Naive B cell (primary cell): Measurements from ENCODE around the gene SLC4A8. TPM values are rescaled to one million over a fixed set of nuclear protein-coding genes. Genes with fewer than 3 reads are reported as not detected.

Experiments used
- ATAC-seq, 2 donors: fragments of 150-1000 bp; cut with Tn5 transposase; 2 replicates each; pipeline ENCODE4 v1.10.0; 2021; ENCODE audit warnings: low read depth in 2 of 2, mild to moderate bottlenecking in 2 of 2, moderate library complexity in 2 of 2
- DNase-seq: peaks from one replicate; pipeline ENCODE4 v3.0.0; 2022
- H3K27ac Mint-ChIP-seq, 6 donors: one replicate each; pipeline ENCODE4 v1.8.0; 2020 to 2022; ENCODE audit warnings: mild to moderate bottlenecking in 6 of 6, mixed read lengths in 6 of 6, moderate library complexity in 5 of 6, inconsistent platforms in 2 of 6
- H3K27me3 Mint-ChIP-seq, 3 donors: one replicate each; pipeline ENCODE4 v1.8.0; 2021 to 2022; ENCODE audit warnings: mixed read lengths in 3 of 3, mild to moderate bottlenecking in 1 of 3
- H3K36me3 Mint-ChIP-seq, 2 donors: one replicate each; pipeline ENCODE4 v1.8.0; 2020 to 2022; ENCODE audit warnings: mixed read lengths in 2 of 2, inconsistent platforms in 1 of 2, mild to moderate bottlenecking in 1 of 2
- H3K4me1 Mint-ChIP-seq, 3 donors: one replicate each; pipeline ENCODE4 v1.8.0; 2020 to 2022; ENCODE audit warnings: mixed read lengths in 3 of 3, inconsistent platforms in 1 of 3, mild to moderate bottlenecking in 1 of 3, moderate library complexity in 1 of 3
- H3K4me3 Mint-ChIP-seq, 8 donors: one replicate each; pipeline ENCODE4 v1.8.0; 2020 to 2022; ENCODE audit warnings: mild to moderate bottlenecking in 8 of 8, mixed read lengths in 8 of 8, moderate library complexity in 8 of 8, inconsistent platforms in 2 of 8
- H3K9me3 Mint-ChIP-seq, 7 donors: one replicate each; pipeline ENCODE4 v1.8.0; 2020 to 2022; ENCODE audit warnings: mixed read lengths in 7 of 7, mild to moderate bottlenecking in 5 of 7, inconsistent platforms in 2 of 7, moderate library complexity in 1 of 7
- polyA plus RNA-seq, 6 donors: library from polyadenylated mRNA; unstranded; fragments of 300-500 nt; fragmentation: Illumina TruSeq; gene quantifications; one replicate each; pipeline ENCODE4 v1.2.3, GENCODE V29; 2021; ENCODE audit warnings: low read depth in 6 of 6

SLC4A8 gene
- polyA plus RNA-seq, 6 donors from 2014 or later: 0.34 to 6.2 (median 1.6) TPM

DNA sequence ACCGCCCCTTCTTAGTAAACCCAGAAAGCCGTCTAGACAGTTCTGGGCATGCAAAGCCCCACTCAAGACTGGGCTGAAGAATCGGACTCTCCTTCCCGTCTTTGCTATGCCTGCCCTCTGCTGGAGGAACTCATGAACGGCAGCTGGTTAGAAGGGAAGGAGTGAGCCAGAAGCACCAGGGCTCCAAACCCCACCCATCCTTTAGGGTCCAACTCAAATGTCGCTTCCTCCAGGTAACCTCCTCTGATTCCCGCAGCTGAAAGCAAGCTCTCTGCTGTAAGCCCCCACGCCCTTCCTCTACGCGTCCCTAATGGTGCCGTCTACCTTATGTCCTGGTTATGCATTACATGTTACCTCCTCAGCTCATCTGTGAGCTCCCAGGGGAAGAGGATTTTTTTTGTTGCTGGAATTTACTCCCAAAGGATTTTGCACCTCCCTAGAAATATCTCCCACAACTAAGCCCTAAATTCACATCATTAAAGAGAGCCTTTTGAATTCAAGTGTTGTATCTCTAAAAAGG is 107.4 kb downstream of the SLC4A8 start:
- H3K36me3 Mint-ChIP-seq: no peaks in the 10 kb centered on the region
- DNase-seq: peak; percentile 71
- peak; percentile 90 to 95 for ATAC-seq
- peaks cover 27 to 56% (median 30%) of the 10 kb centered on the region in 3 donors for H3K27me3 Mint-ChIP-seq
- no peaks in the 10 kb centered on the region for H3K9me3 Mint-ChIP-seq
- H3K27ac Mint-ChIP-seq: peak overlapping the region in 4 of 6 donors; percentile 19 to 65 (median 53)
- H3K4me3 Mint-ChIP-seq: peak overlapping the region in 2 of 8 donors; percentile 54 to 57
- peaks cover 7 to 10% (median 9%) of the 10 kb centered on the region in 3 donors for H3K4me1 Mint-ChIP-seq

DNA sequence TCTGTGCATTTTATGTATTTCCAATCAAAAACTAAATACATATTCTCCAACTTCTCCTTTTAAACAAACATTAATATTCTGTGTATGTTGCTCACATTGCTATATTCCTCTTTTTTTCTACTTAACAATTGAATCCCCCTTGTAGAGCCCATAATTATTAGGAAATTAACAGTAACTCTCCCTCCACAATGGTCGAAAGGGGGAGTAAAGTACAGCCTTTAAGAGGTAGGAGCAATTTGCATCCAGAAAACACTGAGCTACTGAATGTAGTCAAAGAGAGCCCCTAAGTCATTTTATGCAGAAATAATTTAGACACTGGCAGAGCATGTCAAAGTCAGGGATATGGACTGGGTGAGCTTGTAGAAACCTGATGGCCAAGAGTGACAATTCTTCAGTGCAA is 109.2 kb downstream of the SLC4A8 start:
- H3K4me1 Mint-ChIP-seq: peaks cover 7 to 10% (median 9%) of the 10 kb centered on the region in 3 donors
- H3K27me3 Mint-ChIP-seq: peaks cover 31 to 55% (median 37%) of the 10 kb centered on the region in 3 donors
- ATAC-seq: no peak
- H3K27ac Mint-ChIP-seq: no peak overlapping the region
- no peaks in the 10 kb centered on the region for H3K9me3 Mint-ChIP-seq
- H3K4me3 Mint-ChIP-seq: no peak overlapping the region
- no peak for DNase-seq
- H3K36me3 Mint-ChIP-seq: no peaks in the 10 kb centered on the region

DNA sequence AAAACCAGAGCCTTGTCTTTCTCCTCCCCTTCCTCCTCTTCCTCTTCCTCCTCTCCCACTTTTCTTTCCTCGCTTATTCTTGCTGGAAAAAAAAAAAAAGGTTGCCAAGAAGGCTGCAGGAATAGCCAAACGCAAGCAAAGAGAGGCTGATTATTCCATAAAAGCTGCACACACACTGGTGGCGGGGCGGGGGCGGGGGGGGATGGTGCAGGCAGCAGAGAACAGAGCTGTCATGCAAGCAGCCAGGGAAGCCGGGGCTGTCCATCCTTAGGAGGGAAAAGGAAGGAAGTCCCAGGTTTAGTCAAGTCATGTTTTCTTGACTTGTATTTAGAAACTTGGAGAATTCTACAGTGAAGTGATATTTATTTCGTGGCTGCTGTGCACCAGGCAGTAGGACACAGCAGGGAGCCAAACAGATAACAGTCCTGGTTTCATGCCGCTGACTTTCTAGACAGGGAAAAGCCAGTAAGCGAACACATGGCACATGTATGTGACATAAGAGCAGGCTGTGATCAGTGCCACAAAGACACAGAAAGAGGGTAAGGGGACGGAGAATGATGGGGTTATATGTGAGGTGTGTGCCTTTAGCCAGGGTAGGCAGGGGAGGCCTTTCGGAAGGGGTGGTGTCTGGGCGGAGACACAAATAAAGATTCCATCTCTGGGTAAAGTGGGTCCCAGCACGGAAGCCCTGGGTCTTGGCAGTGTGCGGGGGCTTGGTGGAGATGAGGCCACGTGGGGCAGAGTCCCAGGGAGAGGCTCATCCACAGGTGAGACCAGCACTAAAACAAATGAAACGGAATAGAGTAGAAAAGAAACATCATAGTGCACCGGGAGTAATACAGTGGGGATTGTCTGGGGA is 109.8 kb downstream of the SLC4A8 start:
- Mint-ChIP-seq H3K4me3 (no peak overlapping the region), H3K9me3 (no peaks in the 10 kb centered on the region), H3K4me1 (peaks cover 7 to 10% (median 9%) of the 10 kb centered on the region in 3 donors), H3K27me3 (peaks cover 26 to 58% (median 37%) of the 10 kb centered on the region in 3 donors), H3K36me3 (no peaks in the 10 kb centered on the region), H3K27ac (peak overlapping the region in 1 of 6 donors; percentile 27)
- DNase-seq (no peak), ATAC-seq (no peak)

DNA sequence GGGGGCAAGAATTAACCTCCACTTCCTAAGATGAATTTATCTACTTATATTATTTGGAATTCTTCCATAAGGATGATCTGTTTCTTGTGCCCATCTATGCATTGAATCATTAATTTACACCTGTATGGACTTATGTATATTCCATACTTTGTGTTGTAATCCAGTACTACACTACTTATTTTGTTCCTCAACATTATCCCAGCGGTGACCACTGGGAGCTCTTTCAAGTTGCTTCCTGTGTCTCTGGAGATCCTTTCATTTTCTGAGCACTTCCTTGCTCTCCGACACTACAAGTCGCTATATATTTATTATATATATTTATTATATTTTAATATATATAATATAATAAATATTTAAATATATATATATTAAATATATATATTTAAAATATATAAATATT is 111.5 kb downstream of the SLC4A8 start:
- DNase-seq (no peak), ATAC-seq (no peak)
- Mint-ChIP-seq H3K27me3 (peaks cover 26 to 53% (median 27%) of the 10 kb centered on the region in 3 donors), H3K4me1 (peaks cover 7 to 10% (median 9%) of the 10 kb centered on the region in 3 donors), H3K9me3 (no peaks in the 10 kb centered on the region), H3K4me3 (no peak overlapping the region), H3K27ac (no peak overlapping the region), H3K36me3 (no peaks in the 10 kb centered on the region)

DNA sequence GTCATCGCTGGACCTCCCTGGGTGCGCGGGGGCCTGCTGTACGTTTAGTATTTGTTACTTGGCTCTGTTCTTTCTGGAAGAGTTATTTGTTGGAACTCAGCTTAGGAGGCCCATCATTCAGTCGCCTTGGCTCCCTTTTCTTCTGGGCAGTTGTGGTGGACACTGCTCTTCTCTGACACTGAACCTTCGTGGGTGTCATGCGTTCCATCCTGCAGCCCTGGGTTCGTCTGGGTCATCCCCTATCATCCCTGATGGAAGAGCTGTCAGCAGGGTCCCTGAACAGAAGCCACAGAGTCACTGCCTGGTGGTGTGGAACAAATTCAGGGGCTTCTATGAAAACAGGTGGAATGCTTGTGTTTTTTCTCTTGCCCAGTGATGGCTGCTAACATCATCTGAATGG is 113.5 kb downstream of the SLC4A8 start:
- peaks cover 0 to 1% (median 0%) of the 10 kb centered on the region in 7 donors for H3K9me3 Mint-ChIP-seq
- no peak overlapping the region for H3K27ac Mint-ChIP-seq
- no peak for ATAC-seq

DNA sequence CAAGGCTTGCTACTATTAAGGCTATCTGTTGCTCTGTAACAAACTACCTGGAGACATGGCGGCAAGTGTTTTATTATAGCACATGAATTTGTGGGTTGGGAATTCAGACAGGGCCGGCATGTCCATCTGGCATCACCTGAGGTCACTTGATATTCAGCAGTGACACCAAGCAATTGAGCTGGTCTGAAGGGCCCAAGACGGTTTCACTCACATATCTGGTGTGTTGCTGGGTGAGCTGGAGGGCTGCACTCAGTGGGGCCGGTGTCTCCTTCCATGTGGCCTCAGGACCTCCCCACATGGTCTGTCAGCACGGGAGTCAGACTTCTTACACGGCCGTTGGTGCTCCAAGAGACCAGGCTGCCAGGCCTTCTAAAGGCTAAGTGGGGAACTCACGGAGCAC is 114.0 kb downstream of the SLC4A8 start:
- Mint-ChIP-seq H3K4me1 (no peaks in the 10 kb centered on the region), H3K27ac (no peak overlapping the region), H3K9me3 (peaks cover 0 to 1% (median 0%) of the 10 kb centered on the region in 7 donors), H3K36me3 (no peaks in the 10 kb centered on the region), H3K4me3 (no peak overlapping the region), H3K27me3 (peaks cover 22 to 46% (median 26%) of the 10 kb centered on the region in 3 donors)
- no peak for ATAC-seq
- DNase-seq: no peak

More for the DNA sequence above, 113.5 kb downstream of the SLC4A8 start:
- DNase-seq: no peak
- no peaks in the 10 kb centered on the region for H3K4me1 Mint-ChIP-seq
- H3K4me3 Mint-ChIP-seq: no peak overlapping the region
- H3K36me3 Mint-ChIP-seq: no peaks in the 10 kb centered on the region
- H3K27me3 Mint-ChIP-seq: peaks cover 22 to 46% (median 26%) of the 10 kb centered on the region in 3 donors

DNA sequence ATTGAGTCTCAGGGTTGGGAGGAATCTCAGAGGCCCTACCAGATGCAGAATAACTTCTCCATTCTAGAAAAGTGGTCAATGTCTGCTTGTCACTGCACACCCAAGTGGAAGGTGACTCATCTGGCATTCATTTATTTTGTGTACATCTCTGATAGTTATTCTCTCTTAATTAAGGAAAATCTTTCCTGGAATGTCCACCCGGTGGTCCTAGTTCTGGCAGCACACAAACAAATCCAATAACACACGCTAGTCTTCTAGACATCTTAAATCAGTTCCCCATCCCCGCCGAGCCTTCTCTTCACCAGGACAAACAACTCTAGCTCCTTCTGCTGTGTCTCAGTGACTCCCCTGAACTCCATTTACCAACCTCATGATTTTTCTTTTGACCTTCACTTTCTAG is 116.4 kb downstream of the SLC4A8 start:
- Mint-ChIP-seq H3K4me3 (no peak overlapping the region), H3K36me3 (peaks cover 0 to 7% of the 10 kb centered on the region in 2 donors), H3K27ac (no peak overlapping the region), H3K9me3 (peaks cover 0 to 14% (median 8%) of the 10 kb centered on the region in 7 donors), H3K4me1 (no peaks in the 10 kb centered on the region), H3K27me3 (peaks cover 22 to 47% (median 26%) of the 10 kb centered on the region in 3 donors)
- ATAC-seq: no peak
- DNase-seq: no peak

DNA sequence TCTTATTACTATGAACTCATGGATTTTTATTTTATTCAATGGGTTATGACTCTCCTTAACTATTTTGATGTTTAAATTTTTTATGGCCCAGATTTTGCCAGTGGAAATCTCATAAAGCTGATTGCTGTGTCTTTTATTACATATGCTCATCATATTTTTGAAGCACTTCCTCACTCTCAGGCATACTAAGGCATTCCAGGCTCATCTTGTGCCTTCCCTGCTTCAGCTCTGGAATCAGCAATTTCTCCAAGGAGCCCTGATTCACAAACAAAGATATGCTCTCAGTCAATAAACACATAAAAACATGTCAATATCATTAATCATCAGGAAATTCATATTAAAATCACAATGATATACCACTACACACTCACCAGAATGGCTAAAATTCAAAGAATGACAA is 121.5 kb downstream of the SLC4A8 start:
- ATAC-seq (no peak), DNase-seq (no peak)
- Mint-ChIP-seq H3K9me3 (peaks cover 4 to 14% (median 8%) of the 10 kb centered on the region in 7 donors), H3K27me3 (peaks cover 26 to 41% (median 39%) of the 10 kb centered on the region in 3 donors), H3K4me1 (peaks cover 0 to 4% (median 0%) of the 10 kb centered on the region in 3 donors), H3K36me3 (peaks cover 0 to 7% of the 10 kb centered on the region in 2 donors), H3K27ac (no peak overlapping the region), H3K4me3 (no peak overlapping the region)

DNA sequence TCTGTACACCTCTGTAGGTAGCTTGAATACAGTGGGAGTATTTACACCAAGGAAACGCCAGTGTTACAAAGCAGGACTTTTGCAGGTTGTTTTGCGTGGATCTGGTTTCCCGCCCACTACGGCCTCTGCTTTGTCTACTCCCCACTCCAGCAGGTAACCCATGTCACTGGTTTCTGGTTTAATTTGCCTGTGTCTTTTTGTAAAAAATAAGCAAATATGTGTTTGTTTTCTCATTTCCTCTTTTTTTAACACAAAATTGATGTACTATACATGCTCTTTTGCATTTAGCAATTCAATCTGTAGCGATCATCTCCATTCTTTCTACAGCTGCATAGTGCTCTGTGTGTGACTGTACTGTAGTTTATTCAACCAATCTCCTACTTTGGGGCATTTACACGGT is 123.0 kb downstream of the SLC4A8 start:
- H3K4me1 Mint-ChIP-seq: peaks cover 0 to 4% (median 0%) of the 10 kb centered on the region in 3 donors
- no peak overlapping the region for H3K27ac Mint-ChIP-seq
- H3K9me3 Mint-ChIP-seq: peaks cover 4 to 14% (median 8%) of the 10 kb centered on the region in 7 donors
- no peak overlapping the region for H3K4me3 Mint-ChIP-seq
- DNase-seq: no peak
- ATAC-seq: no peak
- H3K27me3 Mint-ChIP-seq: peaks cover 26 to 46% (median 43%) of the 10 kb centered on the region in 3 donors
- peaks cover 0 to 7% of the 10 kb centered on the region in 2 donors for H3K36me3 Mint-ChIP-seq

DNA sequence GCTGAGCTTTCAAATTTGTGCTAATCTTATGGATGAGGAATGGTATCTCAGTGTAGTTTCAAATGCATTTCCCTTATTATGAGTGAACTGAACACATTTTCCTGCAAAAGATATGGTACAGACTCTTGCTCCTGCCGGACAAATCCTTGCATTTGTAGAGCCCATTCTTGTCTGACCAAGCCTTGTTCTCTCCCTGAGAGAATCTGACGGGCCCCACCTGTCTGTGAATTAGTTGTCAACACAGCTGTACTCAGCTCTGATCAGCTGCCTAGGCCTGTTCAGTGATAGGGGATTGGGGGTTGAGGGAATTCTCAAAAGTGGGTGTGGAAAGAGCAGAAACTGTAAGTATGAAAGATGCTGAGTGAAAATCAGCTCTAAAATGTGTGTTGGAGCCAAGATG is 123.6 kb downstream of the SLC4A8 start:
- no peak for DNase-seq
- Mint-ChIP-seq H3K4me1 (peaks cover 0 to 4% (median 0%) of the 10 kb centered on the region in 3 donors), H3K4me3 (no peak overlapping the region), H3K9me3 (peaks cover 4 to 14% (median 7%) of the 10 kb centered on the region in 7 donors), H3K27ac (no peak overlapping the region), H3K27me3 (peaks cover 26 to 49% (median 46%) of the 10 kb centered on the region in 3 donors), H3K36me3 (peaks cover 0 to 7% of the 10 kb centered on the region in 2 donors)
- ATAC-seq: no peak

DNA sequence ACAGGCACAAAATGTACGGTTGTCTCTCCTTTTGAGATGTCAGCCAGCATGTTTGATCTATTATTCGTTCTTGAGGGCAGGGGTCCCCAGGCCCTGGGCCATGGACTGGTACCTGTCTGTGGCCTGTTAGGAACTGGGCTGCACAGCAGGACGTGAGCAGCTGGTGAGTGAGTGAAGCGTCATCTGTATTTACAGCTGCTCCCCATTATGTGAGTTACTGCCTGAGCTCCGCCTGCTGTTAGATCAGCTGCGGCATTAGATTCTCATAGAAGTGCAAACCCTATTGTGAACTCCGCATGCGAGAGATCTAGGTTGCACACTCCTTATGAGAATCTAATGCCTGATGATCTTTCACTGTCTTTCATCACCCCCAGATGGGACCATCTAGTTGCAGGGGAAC is 125.0 kb downstream of the SLC4A8 start:
- no peak overlapping the region for H3K4me3 Mint-ChIP-seq
- ATAC-seq (no peak), DNase-seq (no peak)
- H3K9me3 Mint-ChIP-seq: peaks cover 0 to 14% (median 3%) of the 10 kb centered on the region in 7 donors
- H3K36me3 Mint-ChIP-seq: peaks cover 0 to 1% of the 10 kb centered on the region in 2 donors
- H3K27me3 Mint-ChIP-seq: peaks cover 29 to 52% (median 48%) of the 10 kb centered on the region in 3 donors
- H3K4me1 Mint-ChIP-seq: peaks cover 0 to 4% (median 0%) of the 10 kb centered on the region in 3 donors
- H3K27ac Mint-ChIP-seq: no peak overlapping the region
